Body of pancreas (tissue), 4 donors: ENCODE results near the gene MBNL1.

Source experiments
- CTCF ChIP-seq, 7 experiments: fragments of 450-650 bp in 4 of 7; fragments of 200-600 bp in 3 of 7; sonication (generic) in 3 of 7; IDR thresholded peaks; one replicate each; pipeline ENCODE4 v1.5.1; 2016 to 2019; ENCODE audit warnings: antibody characterized with exemption in 7 of 7
- POLR2A ChIP-seq, 3 donors: fragments of 450-650 bp; IDR thresholded peaks; one replicate each; pipeline ENCODE4 v1.6.1; 2016; ENCODE audit warnings: antibody characterized with exemption in 3 of 3, mild to moderate bottlenecking in 2 of 3

DNA sequence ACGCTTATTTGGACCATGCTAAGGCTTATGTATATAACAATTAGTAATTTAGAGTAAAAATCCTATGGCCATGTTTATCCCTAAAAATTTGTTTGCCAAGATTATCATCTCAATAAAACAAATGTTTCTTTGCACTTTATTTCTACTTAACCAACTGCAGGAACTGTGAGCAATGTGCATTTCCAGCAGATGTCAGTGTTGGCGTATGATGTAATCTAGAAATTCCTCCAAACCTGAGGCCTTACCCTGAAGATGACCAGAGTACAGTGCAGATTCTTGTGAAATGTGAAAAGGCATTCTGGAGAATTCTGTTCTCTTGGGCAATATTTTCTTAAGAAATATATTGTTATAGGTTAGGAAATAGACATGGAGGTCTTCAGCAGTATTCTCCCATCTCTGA is 205.9 kb downstream of the MBNL1 start:
- peak in 5 of 7 experiments; percentile 28 to 40 (median 30) for TF ChIP-seq CTCF (IDR thresholded peaks at IDR 0.05)
- no peak for TF ChIP-seq POLR2A (IDR thresholded peaks at IDR 0.05)
